Activated CD4-positive, alpha-beta T cell treated with anti-CD3 and anti-CD28 coated beads, Interleukin-2, amount 50 U/mL, for 24 hours (primary cell): ENCODE results near the gene SPATA25.
"Not testable (repeated sequence)": the region's sequence is repeated elsewhere in the genome, so short reads cannot be mapped to it uniquely, and the experiment has no call there.

ENCODE experiments used
- DNase-seq, 2 donors: peaks; one replicate each; pipeline ENCODE4 v3.0.0-alpha.2; 2020; ENCODE audit warnings: low read depth in 1 of 2, low spot score in 1 of 2

The SPATA25 gene

DNA sequence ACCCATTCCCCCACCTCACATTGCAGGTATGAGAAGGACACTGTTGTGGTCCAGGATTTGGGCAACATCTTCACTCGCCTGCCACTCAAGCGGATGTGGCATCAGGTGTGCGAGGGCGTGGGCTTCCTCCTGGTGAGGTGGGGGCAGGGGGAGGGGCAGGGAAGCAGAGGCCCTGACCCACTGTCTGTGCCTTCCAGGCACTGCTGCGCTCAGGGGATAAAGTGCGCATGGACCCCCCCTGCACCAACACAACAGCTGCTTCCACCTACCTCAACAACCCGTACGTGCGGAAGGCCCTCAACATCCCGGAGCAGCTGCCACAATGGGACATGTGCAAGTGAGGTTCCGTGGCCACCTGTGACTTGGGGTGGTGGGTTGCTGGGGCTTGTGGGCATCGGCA is 7.4 kb upstream of the SPATA25 start:
- DNase-seq, result no peak

DNA sequence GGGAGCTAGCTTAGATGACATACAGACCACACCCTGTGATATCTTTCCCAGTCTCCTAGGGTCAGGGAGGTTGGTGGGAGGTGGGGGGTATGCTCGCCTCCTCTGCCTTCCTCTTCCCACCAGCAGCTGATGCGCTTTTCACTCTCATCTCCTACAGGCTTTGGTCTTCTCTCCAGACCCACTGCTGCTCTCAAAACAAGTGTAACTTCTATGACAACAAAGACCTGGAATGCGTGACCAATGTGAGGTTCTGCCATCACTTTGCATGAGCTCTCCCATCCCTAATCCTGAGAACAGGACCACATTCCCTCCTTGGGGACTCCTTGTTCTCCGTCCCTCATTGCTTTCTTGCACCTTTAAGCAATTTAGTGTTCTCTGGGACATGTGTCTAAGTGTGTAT is 6.4 kb upstream of the SPATA25 start:
- no peak for DNase-seq

DNA sequence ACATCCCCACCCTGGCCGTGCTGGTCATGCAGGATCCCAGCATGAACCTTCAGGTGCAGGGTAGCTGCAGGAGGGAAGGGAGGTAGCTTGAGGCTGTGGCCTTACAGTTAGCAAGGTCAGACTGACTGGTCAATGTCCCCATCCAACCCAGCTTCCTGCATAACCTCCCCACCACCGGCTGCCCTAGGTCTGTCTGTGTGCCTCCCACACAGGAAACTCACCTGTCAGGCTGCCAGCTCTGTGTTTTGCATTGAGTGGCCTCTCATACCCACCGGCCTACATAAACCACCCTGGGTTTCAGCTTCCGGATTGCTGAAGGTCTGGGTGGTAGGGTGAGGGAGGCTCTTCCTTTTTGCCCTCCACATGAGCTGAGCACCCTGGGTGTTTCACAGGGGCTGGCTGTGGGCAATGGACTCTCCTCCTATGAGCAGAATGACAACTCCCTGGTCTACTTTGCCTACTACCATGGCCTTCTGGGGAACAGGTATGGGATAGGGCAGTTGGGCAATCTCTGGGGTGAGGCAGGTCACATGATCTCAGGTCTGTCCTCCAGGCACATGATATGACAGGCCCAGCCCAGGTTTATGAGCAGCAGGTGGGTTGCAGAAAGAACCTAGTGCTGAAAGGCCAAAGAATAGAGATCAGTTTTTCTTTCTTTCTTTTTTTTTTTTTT is 5.5 kb upstream of the SPATA25 start:
- DNase-seq, result no peak

DNA sequence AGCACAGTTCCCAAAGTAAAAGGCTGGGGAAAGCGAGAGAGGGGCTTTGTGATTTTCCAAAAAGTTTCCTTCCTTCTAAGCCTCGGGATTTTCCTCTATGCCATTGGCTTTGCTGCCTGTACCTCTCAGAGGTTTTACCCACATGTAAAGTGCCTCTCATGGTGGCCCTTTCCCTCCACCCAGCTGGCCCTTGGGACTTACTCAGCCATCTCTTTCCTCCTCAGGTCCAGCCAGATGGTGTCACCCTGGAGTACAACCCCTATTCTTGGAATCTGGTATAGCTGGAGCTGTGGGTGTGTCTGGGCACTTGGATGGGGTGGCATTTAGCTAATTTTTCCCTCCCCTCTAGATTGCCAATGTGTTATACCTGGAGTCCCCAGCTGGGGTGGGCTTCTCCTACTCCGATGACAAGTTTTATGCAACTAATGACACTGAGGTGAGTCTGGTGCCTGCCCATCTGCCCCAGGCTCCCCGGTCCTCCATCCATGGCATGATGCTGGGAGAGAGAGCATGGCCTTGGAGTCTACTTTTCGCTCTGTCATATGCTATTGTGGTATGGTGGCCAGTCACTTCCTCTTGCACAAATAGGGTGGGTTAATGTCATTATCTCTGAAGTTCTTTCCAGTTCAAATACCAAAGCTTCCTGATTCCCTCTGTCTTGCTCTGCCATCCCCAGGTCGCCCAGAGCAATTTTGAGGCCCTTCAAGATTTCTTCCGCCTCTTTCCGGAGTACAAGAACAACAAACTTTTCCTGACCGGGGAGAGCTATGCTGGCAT is 4.8 kb upstream of the SPATA25 start:
- no peak for DNase-seq

DNA sequence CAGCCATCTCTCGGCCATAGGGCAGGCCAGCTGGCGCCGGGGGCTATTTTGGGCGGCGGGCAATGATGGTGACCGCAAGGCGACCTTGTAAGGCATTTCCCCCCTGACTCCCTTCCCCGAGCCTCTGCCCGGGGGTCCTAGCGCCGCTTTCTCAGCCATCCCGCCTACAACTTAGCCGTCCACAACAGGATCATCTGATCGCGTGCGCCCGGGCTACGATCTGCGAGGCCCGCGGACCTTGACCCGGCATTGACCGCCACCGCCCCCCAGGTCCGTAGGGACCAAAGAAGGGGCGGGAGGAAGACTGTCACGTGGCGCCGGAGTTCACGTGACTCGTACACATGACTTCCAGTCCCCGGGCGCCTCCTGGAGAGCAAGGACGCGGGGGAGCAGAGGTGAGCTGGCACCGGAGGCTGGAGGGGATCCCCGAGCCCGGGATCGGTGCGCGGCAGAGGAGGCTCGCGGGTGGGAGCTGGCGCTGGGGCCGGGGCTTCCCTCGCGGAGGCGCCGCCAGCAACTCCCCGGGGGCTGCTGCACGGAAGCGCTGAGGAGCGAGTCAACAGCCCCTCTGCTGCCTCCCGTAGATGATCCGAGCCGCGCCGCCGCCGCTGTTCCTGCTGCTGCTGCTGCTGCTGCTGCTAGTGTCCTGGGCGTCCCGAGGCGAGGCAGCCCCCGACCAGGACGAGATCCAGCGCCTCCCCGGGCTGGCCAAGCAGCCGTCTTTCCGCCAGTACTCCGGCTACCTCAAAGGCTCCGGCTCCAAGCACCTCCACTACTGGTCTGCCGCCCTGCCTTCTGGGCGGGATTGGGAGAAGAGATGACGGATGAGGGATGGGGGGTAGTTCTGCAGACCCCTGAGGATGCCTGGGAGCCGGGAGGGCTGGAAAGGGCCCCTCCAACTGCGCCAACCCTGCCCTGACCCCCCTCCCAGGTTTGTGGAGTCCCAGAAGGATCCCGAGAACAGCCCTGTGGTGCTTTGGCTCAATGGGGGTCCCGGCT is 3.9 kb upstream of the SPATA25 start, which contains the start of the genes CTSA and NEURL2:
CTSA (plus strand) TSS at position 351 of the 999 bp plus-strand sequence; CDS start at position 585, 234 bp downstream.
NEURL2 (minus strand) TSS at position 224 of the 999 bp plus-strand sequence; CDS start at position 7, 217 bp downstream.
- peak; percentile 76 to 84 for DNase-seq

DNA sequence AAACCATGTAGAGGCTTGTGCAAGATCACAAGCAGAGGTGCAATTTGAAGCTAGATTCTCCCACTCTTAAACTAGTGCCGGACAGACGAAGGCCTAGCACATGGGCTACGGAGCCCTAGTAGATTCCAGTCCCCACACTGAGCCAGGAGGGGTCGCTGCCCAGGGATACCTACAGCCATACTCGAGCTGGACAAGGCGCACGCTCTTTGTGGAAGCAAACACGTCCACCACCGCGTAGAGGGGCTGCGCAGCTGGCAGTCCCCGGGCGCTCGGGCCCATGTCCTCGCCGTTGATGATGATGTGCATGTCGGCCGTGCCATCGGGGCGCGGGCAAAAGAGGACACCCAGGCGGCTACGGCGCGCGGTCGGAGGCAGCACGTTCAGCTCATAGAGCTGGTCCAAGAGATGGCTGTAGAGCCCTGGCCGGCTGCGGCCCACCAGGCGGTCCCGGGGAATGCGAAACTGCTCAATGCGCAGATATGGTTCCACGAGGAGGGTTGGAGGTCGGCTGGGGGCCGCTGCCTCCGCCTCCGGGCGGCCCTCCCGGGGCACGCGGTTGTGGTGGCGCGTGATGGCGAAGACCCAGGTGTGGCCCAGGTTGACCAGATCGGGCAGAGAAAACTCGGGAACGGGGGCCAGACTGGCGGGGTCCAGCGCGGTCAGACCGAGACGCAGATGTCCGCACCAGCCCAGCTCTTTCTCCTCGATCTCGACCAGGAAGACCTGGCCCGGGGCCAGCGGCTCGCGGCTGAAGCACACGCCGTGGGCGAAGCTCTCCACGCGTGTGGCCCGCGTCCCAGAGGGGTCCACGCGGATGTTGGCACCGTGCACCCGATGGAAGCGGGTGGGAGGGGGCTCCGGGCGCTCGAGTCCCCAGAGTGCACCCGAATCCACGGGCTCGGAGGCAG is 2.9 kb upstream of the SPATA25 start:
- peak in 1 of 2 donors; percentile 24 for DNase-seq

DNA sequence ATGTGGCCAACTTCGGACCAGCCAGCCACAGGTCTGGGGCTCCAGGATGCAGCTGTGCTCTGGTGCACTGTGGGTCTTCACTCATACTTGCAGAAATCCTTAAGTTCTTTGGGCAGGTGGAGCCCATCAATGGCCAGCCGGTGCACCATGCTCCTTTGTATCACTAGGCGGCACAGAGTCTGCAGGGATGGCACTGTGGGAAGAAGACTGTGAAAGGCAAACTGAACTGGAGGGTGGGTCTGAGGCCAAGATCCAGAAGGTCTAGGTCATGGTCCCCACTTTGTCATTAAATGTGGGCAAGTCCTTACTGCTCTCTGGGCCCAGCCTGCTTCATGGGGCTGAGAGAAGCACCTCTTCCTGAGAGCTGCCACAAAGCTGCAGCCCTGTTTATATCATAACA is 1.3 kb upstream of the SPATA25 start:
- no peak for DNase-seq

DNA sequence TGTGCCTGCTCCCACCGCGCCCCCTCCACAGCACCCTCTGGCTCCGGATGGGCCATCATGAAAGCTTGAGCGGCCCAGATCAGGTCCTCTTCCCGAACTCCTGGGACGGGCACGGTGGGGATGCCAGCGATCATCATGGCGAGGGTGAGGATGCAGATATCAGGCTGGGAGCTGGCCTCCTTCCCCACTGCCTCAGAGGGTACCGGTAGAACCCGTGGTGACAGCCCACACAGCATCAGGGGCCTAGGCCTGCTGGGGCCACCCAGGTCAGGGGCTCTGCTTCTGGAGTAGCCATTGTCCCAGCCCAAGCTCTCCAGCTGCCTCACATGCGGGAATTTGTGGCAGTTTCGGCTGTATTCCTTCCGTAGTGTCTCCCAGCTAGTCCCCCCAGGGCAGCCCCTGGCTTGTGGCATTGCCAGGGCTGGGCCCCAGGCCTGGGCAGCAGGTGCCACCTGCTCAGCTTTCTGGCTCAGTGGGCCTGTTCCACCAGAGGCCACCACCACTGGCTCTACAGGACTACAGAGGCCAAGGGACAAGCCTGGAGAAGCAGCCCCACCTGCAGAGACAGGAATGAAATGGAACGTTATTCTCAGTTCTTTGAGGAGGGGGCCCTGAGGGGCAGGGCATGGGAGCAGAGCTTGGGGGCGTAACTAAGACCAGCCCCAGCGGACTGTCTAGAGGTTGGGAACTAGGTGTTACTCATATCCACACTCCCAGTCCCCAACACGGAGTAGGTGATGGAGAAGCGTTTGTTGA is 654 bp downstream of the SPATA25 start:
- DNase-seq, result no peak

DNA sequence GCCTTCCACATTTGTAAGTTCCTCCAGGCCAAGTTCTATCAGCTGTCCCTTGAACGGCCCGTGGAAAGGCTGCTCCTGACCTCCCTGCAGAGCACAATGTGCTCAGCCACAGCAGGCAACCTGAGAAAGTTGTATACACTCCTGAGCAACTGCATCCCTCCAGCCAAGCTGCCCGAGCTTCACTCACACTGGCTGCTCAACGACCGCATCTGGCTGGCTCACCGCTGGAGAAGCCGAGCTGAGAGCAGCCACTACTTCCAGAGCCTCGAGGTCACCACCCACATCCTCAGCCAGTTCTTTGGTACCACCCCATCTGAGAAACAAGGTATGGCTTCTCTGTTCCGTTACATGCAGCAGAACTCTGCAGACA is 4.3 kb downstream of the SPATA25 start:
- DNase-seq, result no peak

DNA sequence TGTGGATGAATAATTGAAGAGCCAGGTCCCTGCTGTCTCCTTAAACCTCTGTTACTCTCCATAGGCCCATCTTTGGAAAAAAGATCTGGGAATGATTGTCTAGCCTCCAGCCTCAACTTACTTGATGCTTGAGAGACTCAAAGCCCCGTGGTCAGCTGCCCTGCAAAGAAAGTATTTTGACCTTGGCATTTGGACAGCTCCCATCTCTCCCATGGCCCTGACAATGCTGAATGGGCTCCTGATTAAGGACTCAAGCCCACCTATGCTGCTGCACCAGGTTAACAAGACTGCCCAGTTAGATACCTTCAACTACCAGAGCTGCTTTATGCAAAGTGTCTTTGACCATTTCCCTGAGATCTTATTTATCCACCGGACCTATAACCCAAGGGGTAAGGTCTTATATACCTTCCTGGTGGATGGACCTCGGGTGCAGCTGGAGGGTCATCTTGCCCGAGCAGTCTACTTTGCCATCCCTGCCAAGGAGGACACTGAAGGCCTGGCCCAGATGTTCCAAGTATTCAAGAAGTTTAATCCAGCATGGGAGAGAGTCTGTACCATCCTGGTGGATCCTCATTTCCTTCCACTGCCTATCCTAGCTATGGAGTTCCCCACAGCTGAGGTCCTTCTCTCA is 4.8 kb downstream of the SPATA25 start:
- DNase-seq, result no peak

DNA sequence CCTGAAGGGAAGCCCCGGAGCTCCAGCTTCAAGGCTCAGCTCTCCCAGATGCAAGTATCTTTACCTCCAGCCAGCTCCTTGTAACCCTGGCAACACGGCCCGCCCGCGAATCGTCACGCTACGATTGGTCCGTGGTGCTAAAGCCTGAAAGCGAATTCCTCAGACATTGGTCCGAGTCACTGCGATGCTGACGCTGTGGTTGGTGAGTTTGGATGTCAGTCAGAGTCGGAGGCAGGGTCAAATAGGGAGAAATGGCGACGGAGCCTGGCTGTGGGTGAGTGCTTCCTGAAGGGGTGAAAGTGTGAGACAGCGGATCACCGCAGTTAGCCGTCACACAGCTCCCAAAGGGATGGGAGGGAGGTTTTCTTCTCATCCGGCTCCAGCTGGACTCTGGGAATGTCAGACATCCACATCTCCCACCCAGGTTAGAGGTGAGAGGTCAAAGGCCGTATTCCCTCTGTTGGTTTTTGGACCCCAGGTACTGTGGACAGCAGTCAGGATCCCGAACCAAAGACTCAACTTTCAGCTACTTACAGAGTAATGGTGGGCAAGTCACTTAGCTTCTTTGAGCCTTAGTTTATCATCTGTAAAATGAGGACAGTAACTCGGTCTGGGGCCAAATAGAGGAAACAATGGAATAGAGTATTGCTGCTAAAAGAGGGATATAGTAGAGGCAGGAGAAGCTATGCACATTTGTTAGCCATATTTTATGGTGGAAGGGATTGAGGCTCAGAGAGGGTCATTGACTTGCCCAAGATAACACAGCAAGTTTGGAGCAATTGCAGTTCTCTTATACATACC is 6.2 kb downstream of the SPATA25 start, which contains the start of gene ZSWIM1:
ZSWIM1 (plus strand) TSS at position 240 of the 801 bp plus-strand sequence. CDS start 1,366 bp downstream, outside the sequence.
- DNase-seq, result peak; percentile 97 to 98

DNA sequence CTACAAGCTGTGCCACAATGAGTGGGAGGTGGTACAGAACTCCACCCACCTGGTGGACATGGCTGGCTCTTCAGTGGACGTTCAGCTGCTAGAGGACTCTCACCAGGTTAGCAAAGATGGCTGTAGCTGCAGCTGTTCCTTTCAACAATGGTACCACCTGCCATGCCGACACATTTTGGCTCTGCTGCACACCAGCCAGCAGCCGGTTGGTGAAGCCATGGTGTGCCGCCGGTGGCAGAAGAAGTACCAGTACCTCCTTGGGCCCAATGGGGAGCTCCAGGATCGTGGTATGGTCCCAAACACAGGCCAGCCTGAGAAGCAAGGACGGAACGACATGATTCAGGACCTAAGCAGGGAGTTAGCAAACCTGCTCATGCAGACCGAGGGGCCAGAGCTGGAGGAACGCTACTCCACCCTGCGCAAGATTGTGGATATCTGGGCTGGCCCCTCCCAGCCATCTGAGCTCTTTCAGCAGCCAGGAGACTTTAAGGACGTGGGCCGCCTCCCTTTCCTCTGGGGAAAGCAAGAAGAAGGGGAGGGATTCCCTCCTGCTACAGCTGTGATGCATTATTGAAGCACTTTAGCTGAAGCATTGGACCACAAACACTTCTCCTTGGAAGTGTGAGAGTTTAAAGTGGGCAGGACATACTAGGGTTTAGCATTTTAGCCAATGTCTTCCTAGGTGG is 9.2 kb downstream of the SPATA25 start:
- DNase-seq, result no peak

DNA sequence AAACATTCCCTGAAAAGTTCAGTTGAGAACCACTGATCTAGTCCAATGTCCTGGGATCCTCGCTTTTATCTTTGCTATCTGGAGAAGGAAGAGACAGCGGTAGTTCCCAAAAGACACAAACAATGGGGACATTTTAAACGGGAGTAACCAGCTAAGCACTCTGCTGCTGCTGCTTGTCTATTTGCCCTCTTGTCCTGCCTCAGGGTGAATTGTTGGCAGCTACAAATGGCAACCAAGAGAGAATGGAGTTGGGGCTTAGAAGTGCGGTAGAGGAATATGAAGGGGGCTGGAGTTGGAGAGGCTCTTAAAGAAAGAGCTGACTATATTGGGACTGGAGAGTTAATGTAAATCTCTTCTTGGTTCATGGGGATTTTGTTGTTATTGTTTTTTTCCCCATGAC is 12.8 kb downstream of the SPATA25 start:
- DNase-seq, result no peak

DNA sequence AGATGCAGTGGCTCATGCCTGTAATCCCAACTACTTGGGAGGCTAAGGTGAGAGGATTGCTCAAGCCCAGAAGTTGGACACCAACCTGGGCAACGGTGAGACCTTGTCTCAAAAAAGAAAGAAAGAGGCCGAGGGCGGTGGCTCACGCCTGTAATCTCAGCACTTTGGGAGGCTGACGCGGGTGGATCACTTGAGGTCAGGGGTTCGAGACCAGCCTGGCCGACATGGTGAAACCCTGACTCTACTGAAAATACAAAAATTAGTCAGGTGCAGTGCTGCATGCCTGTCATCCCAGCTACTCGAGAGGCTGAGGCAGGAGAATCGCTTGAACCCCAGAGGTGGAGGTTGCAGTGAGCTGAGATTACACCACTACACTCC is 13.3 kb downstream of the SPATA25 start:
- DNase-seq, result not testable (repeated sequence)

DNA sequence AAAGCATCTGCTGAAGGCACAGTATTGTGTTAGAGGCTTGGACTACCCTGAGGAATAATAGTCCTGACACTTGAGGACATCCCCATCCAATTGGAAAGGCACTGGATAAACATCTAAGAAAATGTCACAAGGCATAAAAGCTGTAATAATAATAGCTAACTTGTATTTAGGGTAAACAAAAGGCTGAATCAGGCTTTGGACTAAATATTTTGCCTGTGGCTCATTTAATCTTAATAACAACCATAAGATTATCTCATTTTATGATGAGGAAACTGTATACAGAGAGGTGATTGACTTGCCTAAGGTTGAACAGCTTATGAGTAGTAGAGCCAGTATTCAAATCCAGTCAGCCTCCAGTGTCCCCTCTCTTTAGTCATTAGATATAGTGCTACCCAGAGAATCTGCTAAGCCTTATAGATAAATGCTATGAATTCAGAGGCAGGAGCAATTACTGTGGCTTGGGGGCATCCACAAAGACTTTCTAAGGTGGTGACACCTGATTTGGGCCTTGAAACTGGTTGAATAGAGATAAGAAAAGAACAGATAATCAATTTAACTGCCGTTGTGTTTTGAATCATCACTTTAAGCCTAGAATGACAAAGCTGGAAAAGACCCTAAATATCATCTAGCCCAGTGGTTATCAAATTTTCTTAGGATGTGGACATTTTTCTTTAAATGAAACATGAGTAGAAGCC is 13.9 kb downstream of the SPATA25 start:
- DNase-seq, result no peak

DNA sequence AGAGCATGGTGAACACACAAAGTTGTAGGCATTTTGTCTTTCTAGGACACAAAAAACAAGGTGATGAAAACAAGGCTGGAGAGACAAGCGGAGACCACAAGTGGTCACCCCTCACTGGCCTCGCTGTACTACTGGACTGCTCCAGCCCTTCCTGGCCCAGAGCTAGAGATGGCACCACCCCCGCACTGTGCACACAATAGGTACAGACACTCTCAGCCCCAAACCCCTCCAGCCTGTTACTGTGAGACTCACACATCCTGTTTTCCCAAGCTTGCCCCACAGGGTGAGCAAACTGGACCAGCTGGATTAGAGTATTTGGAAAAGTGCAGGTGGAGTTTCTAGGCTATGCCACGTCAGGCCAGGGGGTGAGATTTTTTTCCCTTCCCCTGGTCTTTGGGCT is 14.8 kb downstream of the SPATA25 start:
- no peak for DNase-seq

DNA sequence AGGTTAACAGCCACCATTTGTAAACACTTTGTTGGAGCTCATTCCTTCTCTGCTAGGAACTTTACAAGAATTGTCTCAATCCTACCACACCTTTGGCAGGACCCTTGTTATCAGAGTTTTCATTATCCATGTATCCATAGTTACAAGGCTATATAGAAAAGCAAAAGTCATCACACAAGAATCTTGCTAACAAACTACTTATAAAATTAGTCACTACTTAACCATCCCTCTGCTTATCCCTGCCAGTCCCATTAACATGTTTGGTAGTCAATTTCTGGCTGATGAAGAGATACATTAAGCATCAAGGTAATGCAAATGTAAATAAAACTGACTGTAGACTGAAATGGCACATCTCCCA is 19.6 kb downstream of the SPATA25 start:
- no peak for DNase-seq
